Measurements from ENCODE around the gene IL17REL. TPM values are rescaled to one million over a fixed set of nuclear protein-coding genes. Genes with fewer than 3 reads are reported as not detected.
A peak's percentile ranks its signal among the peaks of the same experiment; 100 is the strongest.

Gene IL17REL
- total RNA-seq, 3 donors from 2014 or later, result 0.09 to 0.43 TPM; not detected in 1

- no peaks in the 10 kb centered on the region for H3K36me3 ChIP-seq (ENCODE audit: low read depth)
- intact Hi-C loops (cut with DNase I, micrococcal nuclease), result no loop called here
- TF ChIP-seq, protein P1, sequence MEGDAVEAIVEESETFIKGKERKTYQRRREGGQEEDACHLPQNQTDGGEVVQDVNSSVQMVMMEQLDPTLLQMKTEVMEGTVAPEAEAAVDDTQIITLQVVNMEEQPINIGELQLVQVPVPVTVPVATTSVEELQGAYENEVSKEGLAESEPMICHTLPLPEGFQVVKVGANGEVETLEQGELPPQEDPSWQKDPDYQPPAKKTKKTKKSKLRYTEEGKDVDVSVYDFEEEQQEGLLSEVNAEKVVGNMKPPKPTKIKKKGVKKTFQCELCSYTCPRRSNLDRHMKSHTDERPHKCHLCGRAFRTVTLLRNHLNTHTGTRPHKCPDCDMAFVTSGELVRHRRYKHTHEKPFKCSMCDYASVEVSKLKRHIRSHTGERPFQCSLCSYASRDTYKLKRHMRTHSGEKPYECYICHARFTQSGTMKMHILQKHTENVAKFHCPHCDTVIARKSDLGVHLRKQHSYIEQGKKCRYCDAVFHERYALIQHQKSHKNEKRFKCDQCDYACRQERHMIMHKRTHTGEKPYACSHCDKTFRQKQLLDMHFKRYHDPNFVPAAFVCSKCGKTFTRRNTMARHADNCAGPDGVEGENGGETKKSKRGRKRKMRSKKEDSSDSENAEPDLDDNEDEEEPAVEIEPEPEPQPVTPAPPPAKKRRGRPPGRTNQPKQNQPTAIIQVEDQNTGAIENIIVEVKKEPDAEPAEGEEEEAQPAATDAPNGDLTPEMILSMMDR (IDR thresholded peaks at IDR 0.05), result no peak
- ATAC-seq (no peak), DNase-seq (no peak)
- peaks cover 5% of the 10 kb centered on the region for H3K4me1 ChIP-seq (ENCODE audit: low read depth)
- H3K4me3 ChIP-seq, result no peak overlapping the region
- H3K9me3 ChIP-seq, result no peaks in the 10 kb centered on the region
These were observed 6.8 kb upstream of the IL17REL start for GRCh38 chr22:50019316-50019715.

DNA sequence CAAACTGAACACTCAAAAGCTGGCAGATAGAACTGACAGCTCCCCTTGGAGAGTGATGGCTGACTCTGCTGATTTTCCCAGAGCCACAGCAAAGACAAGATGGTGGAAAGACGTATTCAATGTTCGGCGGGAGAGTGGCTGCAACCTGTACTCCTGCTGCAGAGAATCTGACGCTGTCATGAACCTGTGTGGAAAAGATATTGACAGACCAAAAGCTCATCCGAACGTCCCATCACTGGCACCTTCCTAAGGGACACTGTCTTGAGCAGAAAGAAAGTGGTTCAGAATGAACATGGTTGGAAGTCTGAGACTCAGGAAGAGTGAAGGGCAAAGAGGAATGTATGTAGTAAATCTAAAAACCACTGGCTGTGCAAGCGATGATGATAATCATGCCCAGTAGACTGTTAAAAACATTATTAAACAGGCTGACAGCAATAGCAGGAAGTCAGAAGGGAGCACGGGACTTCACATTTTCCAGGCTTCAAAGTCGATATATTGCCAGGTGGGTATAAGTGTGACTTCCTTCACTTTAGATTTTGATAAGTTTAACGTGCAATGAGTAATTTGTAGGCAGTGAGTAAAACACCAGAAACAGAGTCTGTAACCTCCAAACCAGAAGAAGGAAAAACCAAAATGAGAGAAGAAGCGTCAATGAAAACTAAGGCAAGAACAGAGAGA lies 6.2 kb upstream of the IL17REL start:
- DNase-seq (no peak), ATAC-seq (peak; percentile 15)
- peaks cover 5% of the 10 kb centered on the region for H3K4me1 ChIP-seq (ENCODE audit: low read depth)
- H3K9me3 ChIP-seq, result no peaks in the 10 kb centered on the region
- no peak overlapping the region for H3K4me3 ChIP-seq
- no peaks in the 10 kb centered on the region for H3K36me3 ChIP-seq (ENCODE audit: low read depth)
- TF ChIP-seq, protein P1 (IDR thresholded peaks at IDR 0.05), result no peak
- intact Hi-C loops (cut with DNase I, micrococcal nuclease), result no loop called here

GRCh38 chr22:50017701-50018224 lies 5.2 kb upstream of the IL17REL start:
- Histone ChIP-seq H3K4me1 (ENCODE audit: low read depth) (peaks cover 5% of the 10 kb centered on the region), H3K36me3 (ENCODE audit: low read depth) (no peaks in the 10 kb centered on the region), H3K4me3 (no peak overlapping the region), H3K9me3 (no peaks in the 10 kb centered on the region)
- ATAC-seq, result no peak
- intact Hi-C loops (cut with DNase I, micrococcal nuclease), result no loop called here
- no peak for DNase-seq
- TF ChIP-seq, protein P1 (IDR thresholded peaks at IDR 0.05), result no peak

DNA sequence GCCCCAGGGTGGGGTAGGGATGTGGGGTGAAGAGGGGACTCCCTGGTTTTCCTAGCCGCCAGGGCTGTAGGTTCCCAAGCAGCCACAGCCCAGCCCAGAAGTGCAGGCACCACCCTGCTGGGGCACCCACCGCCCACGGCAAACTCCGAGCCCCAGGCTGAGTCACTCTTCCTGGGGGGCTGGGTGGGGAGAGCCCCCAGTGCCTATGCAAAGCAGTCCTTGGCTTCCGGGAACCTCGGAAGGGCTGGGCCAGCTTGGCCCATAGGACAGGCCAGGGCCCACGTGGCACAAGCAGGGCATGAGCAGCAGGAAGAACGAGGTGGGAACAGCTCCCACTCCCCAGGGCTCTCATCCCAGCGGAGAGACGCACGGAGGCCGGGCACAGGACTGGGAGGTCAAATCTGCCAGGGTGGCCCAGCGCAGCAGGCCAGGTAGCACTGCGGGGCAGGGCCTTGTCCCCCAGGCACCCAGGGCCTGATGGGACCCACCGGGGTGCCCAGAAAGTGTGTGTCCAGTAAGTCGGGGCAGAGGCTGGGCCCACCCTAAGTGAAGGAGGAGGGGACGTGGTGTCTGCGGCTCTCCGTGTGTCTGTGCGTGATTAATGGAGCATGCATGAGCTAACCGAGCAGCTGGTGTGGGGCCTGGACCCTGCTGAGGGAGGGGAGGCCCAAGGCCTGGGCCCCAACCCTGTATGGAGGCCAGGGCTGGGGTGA lies 4.6 kb upstream of the IL17REL start:
- H3K4me3 ChIP-seq, result no peak overlapping the region
- TF ChIP-seq, protein P1 (IDR thresholded peaks at IDR 0.05), result no peak
- H3K4me1 ChIP-seq (ENCODE audit: low read depth), result peaks cover 5% of the 10 kb centered on the region
- no peaks in the 10 kb centered on the region for H3K36me3 ChIP-seq (ENCODE audit: low read depth)
- peak; percentile 25 for ATAC-seq
- peak in 1 of 3 donors; percentile 51 for DNase-seq
- intact Hi-C loops (cut with DNase I, micrococcal nuclease), result no loop called here
- H3K9me3 ChIP-seq, result no peaks in the 10 kb centered on the region

GRCh38 chr22:50016308-50016987 lies 3.9 kb upstream of the IL17REL start:
- H3K4me3 ChIP-seq, result no peak overlapping the region
- peak; percentile 4 for ATAC-seq
- no peaks in the 10 kb centered on the region for H3K9me3 ChIP-seq
- H3K36me3 ChIP-seq (ENCODE audit: low read depth), result no peaks in the 10 kb centered on the region
- TF ChIP-seq, protein P1 (IDR thresholded peaks at IDR 0.05), result no peak
- intact Hi-C loops (cut with DNase I, micrococcal nuclease), result no loop called here
- DNase-seq, result no peak
- H3K4me1 ChIP-seq (ENCODE audit: low read depth), result peaks cover 5% of the 10 kb centered on the region
